ENCODE results near the gene ZGRF1. TPM values are rescaled to one million over a fixed set of nuclear protein-coding genes. Genes with fewer than 3 reads are reported as not detected.
"Not testable (repeated sequence)": the region's sequence is repeated elsewhere in the genome, so short reads cannot be mapped to it uniquely, and the experiment has no call there.

Gene ZGRF1
- polyA plus RNA-seq: under 1 TPM; 0.74 to 0.94 (median 0.79) TPM

GRCh38 chr4:112636688-112637551 is at the start of gene ZGRF1, which contains the start of gene LARP7:
Gene ZGRF1 (minus strand): TSS chr4:112636909. CDS start chr4:112633176, 3,733 bp downstream.
Gene LARP7 (plus strand): TSS chr4:112637143. CDS start chr4:112644670, 7,527 bp downstream.
- peak within 1 kb of the TSS; percentile 93 for H3K27ac ChIP-seq (ENCODE audit: low read depth, low read length)
- WGBS, 3 donors: 0% methylated on average over 66 of the region's 66 CpGs

GRCh38 chr4:112680996-112681395 is 44.3 kb upstream of the ZGRF1 start:
- 29 to 64% (median 62%) methylated on average over 2 of the region's 2 CpGs for WGBS, 3 donors
- H3K27ac ChIP-seq (ENCODE audit: low read depth, low read length): no peak overlapping the region

- WGBS, 3 donors: 67 to 76% (median 68%) methylated on average over 2 of the region's 2 CpGs
- no peak overlapping the region for H3K27ac ChIP-seq (ENCODE audit: low read depth, low read length)
Observed at GRCh38 chr4:112677519-112678091, 40.9 kb upstream of the ZGRF1 start.

GRCh38 chr4:112674376-112674775 is 37.7 kb upstream of the ZGRF1 start:
- 42 to 76% (median 70%) methylated on average over 1 of the region's 1 CpG for WGBS, 3 donors
- H3K27ac ChIP-seq (ENCODE audit: low read depth, low read length): no peak overlapping the region

GRCh38 chr4:112673686-112674085 is 37.0 kb upstream of the ZGRF1 start:
- no peak overlapping the region for H3K27ac ChIP-seq (ENCODE audit: low read depth, low read length)
- WGBS, 3 donors: 50 to 69% (median 56%) methylated on average over 1 of the region's 1 CpG

GRCh38 chr4:112673076-112673475 is 36.4 kb upstream of the ZGRF1 start:
- no peak overlapping the region for H3K27ac ChIP-seq (ENCODE audit: low read depth, low read length)

- WGBS, 3 donors: 78 to 93% (median 91%) methylated on average over 3 of the region's 3 CpGs
- no peak overlapping the region for H3K27ac ChIP-seq (ENCODE audit: low read depth, low read length)
Observed at GRCh38 chr4:112668131-112668530, 31.4 kb upstream of the ZGRF1 start.

- WGBS, 3 donors: 85 to 94% (median 88%) methylated on average over 2 of the region's 2 CpGs
- H3K27ac ChIP-seq (ENCODE audit: low read depth, low read length): no peak overlapping the region
Observed at GRCh38 chr4:112664611-112665010, 27.9 kb upstream of the ZGRF1 start.

- WGBS, 3 donors: 96 to 98% (median 96%) methylated on average over 5 of the region's 5 CpGs
- not testable (repeated sequence) for H3K27ac ChIP-seq (ENCODE audit: low read depth, low read length)
Observed at GRCh38 chr4:112656115-112656514, 19.4 kb upstream of the ZGRF1 start.

- H3K27ac ChIP-seq (ENCODE audit: low read depth, low read length): no peak overlapping the region
- WGBS, 3 donors: 83 to 86% (median 86%) methylated on average over 5 of the region's 5 CpGs
Observed at GRCh38 chr4:112655270-112655669, 18.6 kb upstream of the ZGRF1 start.

GRCh38 chr4:112652216-112652615 is 15.5 kb upstream of the ZGRF1 start:
- 52 to 59% (median 55%) methylated on average over 1 of the region's 1 CpG for WGBS, 3 donors
- no peak overlapping the region for H3K27ac ChIP-seq (ENCODE audit: low read depth, low read length)

- H3K27ac ChIP-seq (ENCODE audit: low read depth, low read length): no peak overlapping the region
Observed at GRCh38 chr4:112651641-112652040, 14.9 kb upstream of the ZGRF1 start.

GRCh38 chr4:112650332-112650731 is 13.6 kb upstream of the ZGRF1 start:
- no peak overlapping the region for H3K27ac ChIP-seq (ENCODE audit: low read depth, low read length)
- WGBS, 3 donors: 61 to 75% (median 71%) methylated on average over 4 of the region's 4 CpGs

- WGBS, 3 donors: 43 to 57% (median 56%) methylated on average over 2 of the region's 2 CpGs
- H3K27ac ChIP-seq (ENCODE audit: low read depth, low read length): no peak overlapping the region
Observed at GRCh38 chr4:112649055-112649408, 12.3 kb upstream of the ZGRF1 start.

GRCh38 chr4:112648263-112649054 is 11.8 kb upstream of the ZGRF1 start:
- no peak overlapping the region for H3K27ac ChIP-seq (ENCODE audit: low read depth, low read length)
- WGBS, 3 donors: 59 to 80% (median 74%) methylated on average over 3 of the region's 3 CpGs

- 47 to 73% (median 55%) methylated on average over 3 of the region's 3 CpGs for WGBS, 3 donors
- H3K27ac ChIP-seq (ENCODE audit: low read depth, low read length): no peak overlapping the region
Observed at GRCh38 chr4:112647785-112648184, 11.1 kb upstream of the ZGRF1 start.

- no peak overlapping the region for H3K27ac ChIP-seq (ENCODE audit: low read depth, low read length)
- WGBS, 3 donors: 69 to 80% (median 79%) methylated on average over 6 of the region's 6 CpGs
Observed at GRCh38 chr4:112646632-112647537, 10.2 kb upstream of the ZGRF1 start.
